NOMO-1 treated with DMSO at 0.1 percent for 48 hours (cell line): Measurements from ENCODE around the gene CAMK1.

ENCODE experiments used
- DNase-seq: peaks from one replicate; lab custom pipeline; 2025; ENCODE audit not compliant: unreplicated experiment; lab: John Stamatoyannopoulos, UW

Gene CAMK1

DNA sequence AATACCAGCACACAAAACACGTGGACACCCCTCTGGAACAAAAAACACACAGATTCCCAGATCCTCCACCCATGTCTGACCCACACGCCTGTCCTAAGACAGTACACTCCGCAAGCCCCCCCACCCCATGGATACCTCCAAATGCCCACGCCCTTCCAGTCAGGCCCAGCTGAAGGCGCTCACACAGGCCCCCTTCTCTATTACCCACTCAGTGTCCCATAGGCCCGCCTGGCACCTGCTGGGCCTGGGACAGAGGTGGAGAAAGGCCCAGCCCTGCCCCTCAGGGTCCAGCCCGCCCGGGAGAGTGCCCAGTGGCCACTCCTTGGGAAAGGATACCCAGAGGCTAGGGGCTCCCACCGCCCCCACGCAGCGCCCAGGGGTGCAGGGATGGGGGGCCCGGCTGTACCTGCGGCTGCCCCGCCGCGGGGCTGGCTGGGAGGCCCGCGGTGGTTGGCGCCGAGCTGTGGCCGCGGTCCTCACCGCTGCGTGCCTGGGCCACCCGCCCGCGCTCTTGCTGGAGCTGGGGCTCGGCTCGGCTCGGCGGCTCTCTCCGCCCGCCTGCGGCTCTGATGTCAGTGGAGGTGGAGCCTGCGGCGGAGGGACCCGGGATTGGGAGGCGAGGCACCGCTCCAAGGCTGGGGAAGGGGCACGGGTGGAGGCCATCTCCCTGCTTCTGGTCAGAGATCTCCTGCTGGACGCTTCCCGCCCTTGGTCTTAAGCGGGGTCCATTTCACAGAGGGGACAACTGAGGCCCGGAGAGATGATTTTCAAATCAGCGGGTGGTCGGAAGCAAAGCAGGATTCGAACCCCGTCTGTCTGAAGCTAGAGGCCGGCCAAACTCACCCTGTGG, at the start of gene CAMK1:
Gene CAMK1, minus strand, starts transcription at position 522 of the 850 bp plus-strand sequence. CDS start 2,198 bp downstream, outside the sequence.
- peak; percentile 39 for DNase-seq

DNA sequence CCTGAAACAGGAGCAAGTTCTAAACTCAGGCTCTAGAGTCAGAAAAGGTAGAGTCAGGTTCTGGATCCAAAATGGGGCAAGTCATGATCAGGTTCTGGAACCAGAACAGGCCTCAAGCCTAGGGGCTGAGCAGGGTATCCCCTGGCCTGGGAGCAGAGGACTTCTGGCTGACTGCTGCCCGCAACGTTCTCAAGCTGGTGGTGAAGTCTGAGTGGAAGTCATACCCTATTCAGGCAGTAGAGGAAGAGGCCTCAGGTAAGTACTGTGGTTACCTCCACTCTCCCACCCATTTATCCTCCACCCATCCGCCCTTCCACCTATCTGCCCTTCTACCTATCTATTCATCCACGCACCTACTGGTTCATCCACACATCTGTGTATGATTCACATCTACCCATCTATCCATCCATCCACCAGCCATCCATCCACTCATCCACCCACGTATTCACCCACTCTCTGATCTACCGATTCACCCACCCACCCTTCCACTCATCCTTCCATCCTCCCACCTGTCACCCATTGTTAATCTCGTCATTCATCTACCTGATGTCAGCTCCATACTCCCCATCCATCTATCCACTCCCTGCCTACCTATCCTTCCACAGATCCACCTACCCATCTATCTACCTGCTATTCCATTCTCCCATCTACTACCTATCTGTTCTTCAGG, 49.1 kb upstream of the CAMK1 start:
- DNase-seq: no peak

DNA sequence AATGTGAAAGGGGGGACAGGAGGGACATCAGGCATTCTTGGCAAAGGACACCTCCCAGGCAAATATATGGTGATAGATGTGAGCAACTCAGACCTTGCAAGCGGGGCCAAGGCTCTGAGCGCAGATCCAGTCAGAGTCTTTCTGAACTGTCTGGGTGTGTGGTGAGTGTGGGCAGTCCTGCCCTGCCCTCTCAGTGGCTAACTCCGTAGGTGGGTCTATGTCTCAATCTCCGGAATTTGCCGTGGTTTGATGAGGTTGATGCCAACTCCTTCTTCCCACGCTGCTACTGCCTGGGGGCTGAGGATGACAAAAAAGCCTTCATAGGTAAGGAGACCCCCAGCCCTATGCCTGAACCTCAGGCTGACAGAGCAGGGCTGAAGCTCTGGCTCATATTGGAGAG, 47.7 kb upstream of the CAMK1 start:
- no peak for DNase-seq

DNA sequence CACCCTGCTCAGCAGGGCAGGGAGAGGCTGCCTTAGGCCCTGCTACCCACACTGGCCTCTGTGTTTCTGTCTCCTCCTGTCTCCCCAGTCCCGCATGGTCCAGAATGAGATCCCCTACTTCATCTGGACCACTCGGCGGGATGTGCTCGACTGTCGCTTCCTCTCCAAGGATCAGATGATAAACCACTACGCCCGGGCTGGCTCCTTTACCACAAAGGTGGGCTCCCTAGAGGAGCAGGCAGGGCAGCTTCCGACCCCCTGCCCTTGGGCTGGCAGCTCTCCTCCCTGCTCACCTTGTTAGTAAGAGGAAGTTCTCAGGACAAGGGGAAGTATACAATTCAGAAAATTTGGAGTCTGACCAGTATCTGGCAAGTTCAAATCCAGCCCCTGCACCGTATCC, 46.2 kb upstream of the CAMK1 start:
- DNase-seq: no peak

DNA sequence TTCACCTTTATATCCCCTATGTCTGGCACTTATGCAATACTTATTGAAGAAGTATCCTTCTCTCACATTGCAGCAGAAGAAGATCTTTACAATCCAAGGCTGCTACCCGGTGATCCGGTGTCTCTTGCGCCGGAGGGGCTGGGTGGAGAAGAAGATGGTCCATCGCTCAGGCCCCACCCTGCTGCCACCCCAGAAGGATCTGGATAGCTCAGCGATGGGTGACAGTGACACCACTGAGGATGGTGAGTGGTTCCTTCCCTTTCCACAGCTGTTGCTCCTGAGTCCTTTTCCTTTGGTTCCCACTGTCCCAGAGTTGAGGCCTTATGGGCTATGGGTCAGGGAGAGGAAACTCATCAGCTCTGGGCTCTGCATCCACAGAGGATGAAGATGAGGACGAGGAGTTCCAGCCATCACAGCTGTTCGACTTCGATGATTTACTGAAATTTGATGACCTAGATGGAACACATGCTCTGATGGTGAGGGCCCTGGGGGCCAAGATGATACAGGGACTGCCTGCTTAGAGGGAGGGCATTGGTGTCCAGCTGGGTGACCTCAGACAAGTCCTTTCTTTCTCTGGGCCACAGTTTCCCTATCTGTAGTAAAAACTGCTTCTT, 43.2 kb upstream of the CAMK1 start:
- DNase-seq: no peak

DNA sequence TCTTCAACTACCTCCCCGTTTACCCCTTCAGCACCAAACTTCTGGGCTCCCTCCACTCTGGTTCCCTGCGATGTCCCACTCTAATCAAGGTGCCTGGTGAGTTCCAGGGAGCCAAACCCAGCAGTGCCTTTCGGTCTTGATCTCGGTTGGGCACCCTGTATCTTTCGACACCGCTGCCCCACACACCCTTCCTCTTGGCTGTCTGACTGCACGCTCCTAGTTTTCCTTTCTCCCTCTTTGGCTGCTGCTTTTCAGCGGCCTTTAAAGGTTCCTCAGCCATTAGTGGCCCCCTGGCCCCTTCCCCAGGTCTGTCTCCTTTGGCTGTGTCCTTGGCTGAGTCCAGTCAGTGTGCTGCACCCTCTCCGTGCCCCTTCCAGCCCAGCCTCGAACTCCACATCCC, 41.1 kb upstream of the CAMK1 start:
- DNase-seq: no peak

DNA sequence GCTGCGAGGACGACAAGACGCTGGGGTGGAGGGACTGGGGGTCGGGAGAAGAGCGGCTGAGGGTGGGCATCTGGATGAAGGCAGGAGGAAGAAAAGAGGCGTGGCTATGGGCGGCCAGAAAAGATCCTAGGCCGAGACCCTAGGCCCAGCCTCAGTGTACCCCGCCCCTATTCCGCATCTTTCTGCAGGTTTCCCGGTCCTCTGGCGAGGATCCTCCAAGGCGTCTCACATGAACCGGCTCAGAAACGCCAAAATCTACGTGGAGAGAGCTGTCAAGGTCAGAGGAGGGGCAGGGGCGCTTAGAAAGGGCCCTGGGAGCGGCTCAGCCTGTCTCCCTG, 40.7 kb upstream of the CAMK1 start:
- no peak for DNase-seq

DNA sequence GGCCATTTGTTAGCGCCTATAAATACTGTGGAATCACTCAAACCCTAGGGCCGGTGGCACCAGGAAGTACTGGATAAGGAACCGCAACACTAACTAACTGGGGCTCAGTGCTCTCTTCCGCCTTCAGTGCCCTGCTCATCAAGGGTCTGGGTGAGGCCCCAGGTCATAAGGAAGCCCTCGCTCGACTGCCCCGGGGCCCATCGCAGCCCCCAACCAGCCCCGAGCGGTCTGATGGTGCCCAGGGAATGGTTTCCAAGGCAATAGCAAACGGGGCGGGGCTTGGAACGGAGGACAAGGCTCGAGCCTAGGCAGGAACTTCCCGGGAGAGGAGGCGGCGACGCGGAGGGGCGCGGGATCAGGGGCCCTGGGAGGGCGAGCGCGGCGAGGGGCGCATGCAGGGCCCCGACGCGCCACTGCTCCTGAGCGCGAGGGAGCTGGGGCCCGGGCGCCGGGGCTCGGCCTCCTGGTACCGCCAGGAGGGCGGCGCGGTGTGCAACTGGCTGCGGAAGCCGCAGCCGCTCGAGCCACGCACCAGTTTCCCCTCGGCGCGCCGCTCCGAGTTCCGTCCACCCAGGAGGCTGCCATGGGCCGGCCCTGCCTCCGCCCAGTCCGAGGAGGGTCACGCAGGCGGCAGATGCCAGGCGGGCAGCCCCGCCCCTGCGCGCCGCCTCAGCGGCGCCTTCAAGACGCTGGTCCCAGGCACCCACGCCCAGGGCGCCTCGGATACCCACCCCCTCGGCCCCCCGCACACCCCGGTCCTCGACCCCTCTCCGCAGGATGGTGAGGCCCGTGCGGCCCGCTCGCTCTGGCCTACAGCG, 40.1 kb upstream of the CAMK1 start, which contains the start of gene TTLL3:
Gene TTLL3, plus strand, starts transcription at position 648 of the 818 bp plus-strand sequence. CDS start 400 bp downstream, outside the sequence.
- DNase-seq: peak; percentile 79

DNA sequence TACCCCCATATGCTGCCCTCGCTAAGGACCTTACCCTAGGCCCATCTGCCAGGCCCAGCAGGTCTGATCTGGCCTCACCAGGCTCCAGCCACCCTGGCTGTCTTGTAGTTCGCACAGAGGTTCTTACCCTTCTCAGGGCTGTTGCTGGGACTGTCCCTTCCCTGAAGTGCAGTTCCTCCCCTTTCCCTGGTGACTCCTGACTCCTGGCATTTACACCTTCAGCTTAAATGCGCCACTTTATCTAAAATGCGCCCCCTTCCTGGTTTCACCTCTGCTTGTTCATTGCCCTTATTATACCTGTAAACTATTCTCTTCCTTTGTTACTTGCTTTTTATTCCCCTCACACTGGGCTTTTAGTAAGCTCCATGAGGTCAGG, 39.5 kb upstream of the CAMK1 start:
- DNase-seq: no peak

DNA sequence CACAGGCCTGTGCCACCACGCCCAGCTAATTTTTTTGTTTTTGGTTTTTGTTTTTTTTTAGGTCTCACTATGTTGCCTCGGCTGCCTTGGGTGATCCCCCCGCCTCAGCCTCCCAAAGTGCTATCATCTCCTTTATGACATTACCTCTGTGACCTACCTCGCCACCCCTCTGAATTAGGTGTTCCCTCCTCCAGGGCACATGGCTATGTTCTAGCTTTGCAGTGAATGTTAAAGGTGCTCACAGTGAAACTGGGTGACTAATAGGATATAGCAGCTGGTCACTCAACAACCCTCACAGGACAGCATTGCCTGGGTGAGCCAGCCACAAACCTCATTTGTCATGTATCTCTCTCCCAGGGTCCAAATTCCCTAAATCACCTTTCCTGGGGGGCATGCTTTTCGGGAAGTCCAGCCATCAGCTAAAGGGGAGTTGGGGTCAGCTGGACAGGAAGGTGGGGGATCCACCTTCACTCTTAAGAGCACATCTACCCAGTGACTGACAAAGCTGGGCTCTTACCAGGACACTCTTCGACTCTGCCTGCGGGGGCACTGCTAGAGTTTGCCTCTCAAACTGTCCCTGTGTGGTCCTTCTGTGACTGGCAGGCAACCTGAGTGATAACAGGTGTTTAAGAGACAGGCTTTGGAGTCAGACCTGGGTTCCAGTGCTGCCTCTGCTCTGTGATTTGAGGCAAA, 38.7 kb upstream of the CAMK1 start:
- DNase-seq: peak; percentile 65

DNA sequence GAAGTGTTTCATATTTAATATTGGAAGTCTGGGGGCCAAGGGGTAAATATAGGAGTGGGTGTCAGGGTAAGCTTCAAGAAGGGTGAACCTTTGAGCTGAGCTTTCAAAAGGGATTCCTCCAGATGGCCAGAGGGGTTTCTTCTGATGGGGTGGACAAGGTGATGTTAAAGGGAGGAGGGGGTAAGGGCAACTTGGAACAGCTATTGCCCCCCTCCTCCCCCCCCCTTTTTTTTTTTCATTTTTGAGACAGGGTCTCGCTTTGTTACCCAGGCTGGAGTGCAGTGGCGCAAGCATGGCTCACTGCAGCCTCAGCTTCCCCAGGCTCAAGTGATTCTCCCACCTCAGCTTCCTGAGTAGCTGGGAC, 38.2 kb upstream of the CAMK1 start:
- no peak for DNase-seq

DNA sequence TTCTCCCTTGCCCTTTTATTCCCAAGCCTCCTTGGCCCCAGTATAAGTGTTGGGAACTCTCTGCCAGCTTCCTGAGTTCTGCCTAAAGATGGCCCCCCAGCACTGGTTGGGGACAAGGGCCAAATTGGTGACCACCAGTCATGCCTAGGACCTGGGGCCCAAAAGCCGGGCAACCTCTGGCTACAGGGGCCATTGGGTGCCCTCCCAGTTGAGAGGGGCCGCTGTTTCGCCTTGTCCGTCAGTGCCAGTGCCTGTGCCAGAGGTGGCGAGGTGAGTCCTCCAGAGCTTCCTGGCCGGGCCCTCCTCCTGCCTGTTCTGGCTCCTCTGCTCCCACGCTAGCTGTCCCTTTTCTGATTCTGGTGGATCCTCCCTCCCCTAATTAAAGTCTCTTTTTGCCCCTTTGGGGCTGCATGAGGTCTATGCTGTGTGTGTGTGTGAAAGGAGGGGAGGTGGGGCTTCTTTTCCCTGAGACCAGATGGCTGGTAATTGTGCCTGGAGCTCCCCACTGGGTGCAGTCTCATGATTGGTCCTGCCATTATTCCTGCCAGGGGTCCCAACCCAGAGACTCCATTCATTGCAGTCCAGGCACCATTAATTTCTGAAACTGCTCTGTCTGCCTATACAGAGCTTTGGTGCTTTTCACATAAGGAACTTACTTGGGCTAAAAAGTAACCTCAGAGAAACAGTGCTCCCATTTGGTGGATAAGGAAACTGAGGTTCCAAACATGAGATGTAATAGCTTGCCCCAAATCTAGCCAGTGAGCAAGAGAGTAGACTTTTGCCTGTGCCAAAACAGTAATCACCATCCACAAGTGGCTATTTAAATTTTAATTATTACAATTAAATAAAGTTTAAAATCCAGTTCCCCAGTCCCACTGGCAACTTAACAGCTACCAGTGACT, 37.2 kb upstream of the CAMK1 start:
- no peak for DNase-seq

DNA sequence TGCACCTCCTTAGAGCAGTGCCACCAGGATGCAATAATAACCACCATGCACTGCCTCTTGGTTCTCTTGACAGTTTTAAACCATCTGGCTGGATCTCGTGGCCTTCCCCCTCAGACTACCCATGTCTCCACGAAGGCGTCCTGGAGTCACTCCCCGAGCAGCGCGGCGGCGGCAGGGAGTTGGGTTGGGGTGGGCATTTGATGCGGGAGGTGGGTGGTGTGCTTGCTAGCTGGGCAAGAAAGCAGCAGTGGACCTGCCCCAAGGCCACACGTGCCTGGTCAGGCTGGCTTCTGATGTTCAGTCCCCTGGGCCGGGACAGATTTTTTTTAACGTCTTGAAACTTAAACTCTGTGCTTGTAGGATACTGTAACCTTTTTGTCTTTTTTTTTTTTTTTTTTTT, 36.4 kb upstream of the CAMK1 start:
- no peak for DNase-seq

DNA sequence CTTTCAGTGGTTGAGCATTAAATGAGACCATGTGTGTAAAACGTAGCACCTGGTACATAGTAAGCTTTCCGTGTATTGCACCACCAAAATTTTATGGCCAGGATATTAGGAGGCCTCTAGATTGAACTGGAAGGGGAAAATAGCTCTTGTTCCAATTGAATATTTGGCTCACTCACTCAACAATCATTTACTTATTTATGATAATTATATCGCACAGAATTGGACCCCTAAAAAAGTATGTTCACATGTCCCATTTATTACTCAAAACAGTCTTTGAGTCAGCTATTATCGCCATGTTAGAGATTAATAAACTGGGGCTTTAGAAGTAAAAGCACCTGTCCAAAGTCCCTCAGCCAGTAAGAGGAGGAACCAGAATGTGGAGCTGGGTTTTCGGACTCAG, 35.2 kb upstream of the CAMK1 start:
- no peak for DNase-seq

DNA sequence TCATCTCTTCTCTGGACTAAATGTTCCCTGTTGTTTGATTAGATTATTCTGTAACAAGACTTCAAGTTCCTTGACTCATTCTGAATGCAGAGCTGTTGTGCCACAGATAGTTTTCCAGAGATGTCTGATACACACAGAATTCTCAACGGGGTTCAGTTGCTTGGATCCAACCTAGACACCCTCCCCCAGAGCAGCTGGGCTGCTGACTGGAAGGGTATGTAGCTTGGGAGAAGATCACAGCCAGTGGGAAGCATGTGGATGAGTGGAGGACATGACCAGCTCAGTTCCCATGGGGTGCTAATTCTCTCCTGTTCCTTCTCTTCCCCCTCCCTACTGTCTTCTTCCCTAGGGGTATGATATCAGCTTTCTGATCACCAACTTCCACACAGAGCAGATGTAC, 33.7 kb upstream of the CAMK1 start:
- DNase-seq: no peak

DNA sequence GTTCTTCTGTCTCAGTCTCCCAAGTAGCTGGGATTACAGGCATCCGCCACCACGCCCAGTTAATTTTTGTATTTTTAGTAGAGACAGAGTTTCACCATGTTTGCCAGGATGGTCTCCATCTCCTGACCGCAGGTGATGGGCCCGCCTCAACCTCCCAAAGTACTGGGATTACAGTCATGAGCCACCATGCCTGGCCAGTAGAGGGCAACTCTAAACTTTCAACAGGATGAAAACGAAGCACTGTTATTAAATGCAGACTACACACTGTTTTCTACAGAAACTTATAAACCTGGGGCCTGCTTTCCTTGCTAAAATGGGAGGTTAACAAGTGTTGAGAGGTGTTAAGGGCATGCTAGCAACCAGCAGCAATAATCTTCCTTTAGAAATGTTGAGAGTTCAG, 30.8 kb upstream of the CAMK1 start:
- no peak for DNase-seq

DNA sequence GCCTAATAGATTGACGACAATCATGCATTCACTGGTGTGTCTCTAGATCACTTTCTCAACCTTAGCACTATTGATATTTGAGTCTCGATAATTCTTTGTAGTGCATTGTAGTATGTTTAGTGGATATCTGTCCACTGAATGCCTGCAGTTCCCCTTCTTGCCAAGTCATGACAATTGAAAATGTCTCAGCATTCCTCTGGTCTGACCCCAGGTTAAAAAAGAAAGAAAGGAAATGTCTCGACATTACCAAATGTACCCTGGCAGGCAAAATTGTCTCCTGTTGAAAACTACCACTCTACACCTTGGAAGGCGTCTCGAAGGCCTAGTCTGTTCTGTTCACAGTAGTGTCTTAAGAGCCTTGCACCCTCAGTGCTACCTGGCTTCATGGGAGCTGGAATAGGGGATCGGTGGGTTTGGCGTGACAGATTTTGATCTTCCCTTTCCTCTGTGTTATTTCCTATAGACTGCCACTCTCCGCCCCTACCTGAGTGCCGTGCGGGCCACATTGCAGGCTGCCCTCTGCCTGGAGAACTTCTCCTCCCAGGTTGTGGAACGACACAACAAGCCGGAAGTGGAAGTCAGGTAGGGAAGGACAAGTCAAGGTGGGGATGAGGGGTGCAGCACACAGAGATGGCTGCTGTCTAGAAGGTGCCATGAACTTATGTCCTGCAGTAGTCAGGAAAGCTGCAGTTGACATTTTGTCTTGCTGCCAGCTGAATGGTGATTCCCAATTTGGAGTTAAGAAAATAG, 27.6 kb upstream of the CAMK1 start:
- no peak for DNase-seq

DNA sequence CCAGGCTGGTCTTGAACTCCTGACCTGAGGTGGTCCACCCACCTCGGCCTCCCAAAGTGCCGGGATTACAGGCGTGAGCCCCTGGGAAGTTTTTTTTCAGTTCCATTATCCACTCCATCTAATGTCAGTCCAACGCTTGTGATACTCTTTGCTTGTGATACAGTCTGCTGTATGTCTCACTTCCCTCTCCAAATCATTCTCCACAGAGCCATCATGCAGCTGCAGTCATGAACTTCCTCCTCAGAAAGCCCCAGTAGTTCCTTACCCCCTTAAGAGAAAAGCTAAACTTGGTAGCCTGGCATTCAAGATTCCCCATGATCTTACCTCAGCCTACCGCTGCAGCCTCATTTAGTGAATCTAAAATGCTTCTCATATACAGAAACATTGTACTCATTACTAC, 25.5 kb upstream of the CAMK1 start:
- DNase-seq: peak; percentile 51

DNA sequence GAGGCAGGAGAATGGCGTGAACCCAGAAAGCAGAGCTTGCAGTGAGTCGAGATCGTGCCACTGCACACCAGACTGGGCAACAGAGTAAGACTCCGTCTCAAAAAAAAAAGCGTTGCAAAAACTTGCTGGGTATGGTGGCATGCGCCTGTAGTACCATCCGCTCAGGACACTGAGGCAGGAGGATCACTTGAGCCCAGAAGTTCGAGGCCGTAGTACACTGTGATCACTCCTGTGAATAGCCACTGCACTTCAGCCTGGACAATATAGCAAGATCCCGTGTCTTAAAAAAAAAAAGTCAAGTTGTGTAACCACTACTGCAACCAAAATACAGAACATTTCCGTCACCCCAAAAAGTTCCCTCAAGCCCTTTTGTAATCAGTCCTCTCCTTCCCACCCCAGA, 24.7 kb upstream of the CAMK1 start:
- DNase-seq: no peak
